ENCODE results near the gene PRM2.

Gene PRM2

DNA sequence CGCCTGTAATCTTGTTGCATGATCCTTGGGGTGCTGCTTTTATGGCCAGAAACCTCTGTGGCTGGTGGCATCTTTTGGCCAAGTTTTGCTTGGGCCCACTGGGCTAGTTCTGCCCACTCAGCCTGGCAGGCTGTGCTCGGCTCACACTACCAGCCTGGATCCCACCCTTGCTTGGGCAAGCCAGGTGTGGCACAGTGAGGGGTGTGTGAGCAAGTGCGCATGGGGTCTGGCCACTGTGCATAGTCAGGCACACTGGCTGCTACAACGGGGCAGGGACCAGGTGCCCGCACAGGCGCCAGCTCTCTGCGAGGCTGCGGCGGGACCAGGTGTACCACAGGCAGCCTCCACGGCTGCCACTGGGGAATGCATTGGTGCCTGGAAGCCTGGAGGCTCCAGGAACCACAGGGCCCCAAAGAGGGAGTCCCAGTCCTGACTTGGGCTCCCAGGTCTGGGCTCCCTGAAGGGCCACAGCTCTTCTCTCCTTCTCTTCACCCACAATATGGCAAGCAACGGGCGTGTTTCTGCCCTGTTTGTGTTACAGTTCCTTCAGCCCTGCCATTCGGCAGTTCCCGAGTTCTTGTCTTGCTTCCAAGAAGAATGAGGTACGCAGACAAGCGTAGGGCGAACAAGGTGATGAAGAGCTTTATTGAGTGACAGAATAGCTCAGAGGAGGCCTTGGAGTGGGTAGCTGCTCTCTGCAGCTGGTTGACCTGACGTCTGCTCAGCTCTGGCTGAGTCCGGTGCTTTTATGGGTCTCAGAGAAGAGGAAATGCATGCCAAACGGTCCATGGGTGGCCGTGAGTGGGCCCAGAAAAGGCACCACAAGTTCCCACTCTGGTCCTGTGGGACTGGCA is 31.6 kb upstream of the PRM2 start:
- ATAC-seq = no peak
- no peak for TF ChIP-seq SNAI2 (CRISPR knock-in tag; IDR thresholded peaks at IDR 0.05)
- no peak for TF ChIP-seq CSDC2 (CRISPR knock-in tag; IDR thresholded peaks at IDR 0.05)
- no peak for TF ChIP-seq ZNF70 (CRISPR knock-in tag; IDR thresholded peaks at IDR 0.05)
- no peak for TF ChIP-seq ESRRG (CRISPR knock-in tag; IDR thresholded peaks at IDR 0.05)
- TF ChIP-seq, protein P1, sequence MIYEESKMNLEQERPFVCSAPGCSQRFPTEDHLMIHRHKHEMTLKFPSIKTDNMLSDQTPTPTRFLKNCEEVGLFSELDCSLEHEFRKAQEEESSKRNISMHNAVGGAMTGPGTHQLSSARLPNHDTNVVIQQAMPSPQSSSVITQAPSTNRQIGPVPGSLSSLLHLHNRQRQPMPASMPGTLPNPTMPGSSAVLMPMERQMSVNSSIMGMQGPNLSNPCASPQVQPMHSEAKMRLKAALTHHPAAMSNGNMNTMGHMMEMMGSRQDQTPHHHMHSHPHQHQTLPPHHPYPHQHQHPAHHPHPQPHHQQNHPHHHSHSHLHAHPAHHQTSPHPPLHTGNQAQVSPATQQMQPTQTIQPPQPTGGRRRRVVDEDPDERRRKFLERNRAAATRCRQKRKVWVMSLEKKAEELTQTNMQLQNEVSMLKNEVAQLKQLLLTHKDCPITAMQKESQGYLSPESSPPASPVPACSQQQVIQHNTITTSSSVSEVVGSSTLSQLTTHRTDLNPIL (CRISPR knock-in tag; IDR thresholded peaks at IDR 0.05; ENCODE audit: low read depth) = no peak
- TF ChIP-seq ZNF8 (CRISPR knock-in tag; IDR thresholded peaks at IDR 0.05) = no peak
- TF ChIP-seq OSR1 (CRISPR knock-in tag; IDR thresholded peaks at IDR 0.05) = no peak
- no peak for TF ChIP-seq PPARA (CRISPR knock-in tag; IDR thresholded peaks at IDR 0.05; ENCODE audit: borderline replicate concordance)
- TF ChIP-seq, protein P2, sequence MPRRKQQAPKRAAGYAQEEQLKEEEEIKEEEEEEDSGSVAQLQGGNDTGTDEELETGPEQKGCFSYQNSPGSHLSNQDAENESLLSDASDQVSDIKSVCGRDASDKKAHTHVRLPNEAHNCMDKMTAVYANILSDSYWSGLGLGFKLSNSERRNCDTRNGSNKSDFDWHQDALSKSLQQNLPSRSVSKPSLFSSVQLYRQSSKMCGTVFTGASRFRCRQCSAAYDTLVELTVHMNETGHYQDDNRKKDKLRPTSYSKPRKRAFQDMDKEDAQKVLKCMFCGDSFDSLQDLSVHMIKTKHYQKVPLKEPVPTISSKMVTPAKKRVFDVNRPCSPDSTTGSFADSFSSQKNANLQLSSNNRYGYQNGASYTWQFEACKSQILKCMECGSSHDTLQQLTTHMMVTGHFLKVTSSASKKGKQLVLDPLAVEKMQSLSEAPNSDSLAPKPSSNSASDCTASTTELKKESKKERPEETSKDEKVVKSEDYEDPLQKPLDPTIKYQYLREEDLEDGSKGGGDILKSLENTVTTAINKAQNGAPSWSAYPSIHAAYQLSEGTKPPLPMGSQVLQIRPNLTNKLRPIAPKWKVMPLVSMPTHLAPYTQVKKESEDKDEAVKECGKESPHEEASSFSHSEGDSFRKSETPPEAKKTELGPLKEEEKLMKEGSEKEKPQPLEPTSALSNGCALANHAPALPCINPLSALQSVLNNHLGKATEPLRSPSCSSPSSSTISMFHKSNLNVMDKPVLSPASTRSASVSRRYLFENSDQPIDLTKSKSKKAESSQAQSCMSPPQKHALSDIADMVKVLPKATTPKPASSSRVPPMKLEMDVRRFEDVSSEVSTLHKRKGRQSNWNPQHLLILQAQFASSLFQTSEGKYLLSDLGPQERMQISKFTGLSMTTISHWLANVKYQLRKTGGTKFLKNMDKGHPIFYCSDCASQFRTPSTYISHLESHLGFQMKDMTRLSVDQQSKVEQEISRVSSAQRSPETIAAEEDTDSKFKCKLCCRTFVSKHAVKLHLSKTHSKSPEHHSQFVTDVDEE (CRISPR knock-in tag; IDR thresholded peaks at IDR 0.05) = no peak
- TF ChIP-seq, protein P3, sequence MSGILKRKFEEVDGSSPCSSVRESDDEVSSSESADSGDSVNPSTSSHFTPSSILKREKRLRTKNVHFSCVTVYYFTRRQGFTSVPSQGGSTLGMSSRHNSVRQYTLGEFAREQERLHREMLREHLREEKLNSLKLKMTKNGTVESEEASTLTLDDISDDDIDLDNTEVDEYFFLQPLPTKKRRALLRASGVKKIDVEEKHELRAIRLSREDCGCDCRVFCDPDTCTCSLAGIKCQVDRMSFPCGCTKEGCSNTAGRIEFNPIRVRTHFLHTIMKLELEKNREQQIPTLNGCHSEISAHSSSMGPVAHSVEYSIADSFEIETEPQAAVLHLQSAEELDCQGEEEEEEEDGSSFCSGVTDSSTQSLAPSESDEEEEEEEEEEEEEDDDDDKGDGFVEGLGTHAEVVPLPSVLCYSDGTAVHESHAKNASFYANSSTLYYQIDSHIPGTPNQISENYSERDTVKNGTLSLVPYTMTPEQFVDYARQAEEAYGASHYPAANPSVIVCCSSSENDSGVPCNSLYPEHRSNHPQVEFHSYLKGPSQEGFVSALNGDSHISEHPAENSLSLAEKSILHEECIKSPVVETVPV (CRISPR knock-in tag; IDR thresholded peaks at IDR 0.05) = no peak
- TF ChIP-seq ARNTL (CRISPR knock-in tag; IDR thresholded peaks at IDR 0.05; ENCODE audit: borderline replicate concordance, low read depth) = no peak
- TF ChIP-seq ZFP3 (CRISPR knock-in tag; IDR thresholded peaks at IDR 0.05) = no peak
- TF ChIP-seq ZC3H10 (CRISPR knock-in tag; IDR thresholded peaks at IDR 0.05) = no peak
- TF ChIP-seq POU6F1 (CRISPR knock-in tag; IDR thresholded peaks at IDR 0.05; ENCODE audit: borderline replicate concordance, low read depth) = no peak
- no peak for TF ChIP-seq ISL1 (CRISPR knock-in tag; IDR thresholded peaks at IDR 0.05)
- TF ChIP-seq TCF4 (CRISPR knock-in tag; IDR thresholded peaks at IDR 0.05; ENCODE audit: borderline replicate concordance) = no peak
- TF ChIP-seq TOX (CRISPR knock-in tag; IDR thresholded peaks at IDR 0.05; ENCODE audit: borderline replicate concordance) = no peak
- TF ChIP-seq RARB (CRISPR knock-in tag; IDR thresholded peaks at IDR 0.05) = no peak
- no peak for TF ChIP-seq ZFP30 (CRISPR knock-in tag; IDR thresholded peaks at IDR 0.05)

DNA sequence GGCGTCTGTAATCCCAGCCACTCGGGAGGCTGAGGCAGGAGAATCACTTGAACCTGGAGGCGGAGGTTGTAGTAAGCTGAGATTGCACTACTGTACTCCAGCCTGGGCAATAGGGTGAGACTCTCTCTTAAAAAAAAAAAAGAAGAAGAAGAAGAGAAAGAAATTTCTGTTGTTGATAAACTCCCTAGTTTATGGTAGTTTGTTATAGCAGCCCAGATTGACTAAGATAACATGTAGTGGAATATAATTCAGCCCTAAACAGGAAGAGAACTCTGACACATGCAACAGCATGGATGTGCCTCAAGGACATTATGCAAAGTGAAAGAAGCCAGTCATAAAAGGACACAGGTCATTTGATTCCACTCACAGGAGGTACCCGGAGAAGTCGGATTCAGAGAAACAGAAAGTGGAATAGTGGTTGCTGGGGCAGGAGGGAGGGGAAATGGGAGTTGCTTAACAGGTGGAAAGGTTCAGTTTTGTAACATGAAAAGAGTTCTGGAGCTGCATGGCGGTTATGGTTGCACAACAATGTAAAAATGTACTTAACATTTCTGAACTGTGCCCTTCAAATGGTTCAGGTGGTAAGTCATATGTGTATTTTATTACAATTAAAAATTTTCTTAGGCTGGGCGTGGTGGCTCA is 30.8 kb upstream of the PRM2 start:
- no peak for TF ChIP-seq PATZ1 (CRISPR knock-in tag; IDR thresholded peaks at IDR 0.05; ENCODE audit: borderline replicate concordance)
- ATAC-seq = no peak

DNA sequence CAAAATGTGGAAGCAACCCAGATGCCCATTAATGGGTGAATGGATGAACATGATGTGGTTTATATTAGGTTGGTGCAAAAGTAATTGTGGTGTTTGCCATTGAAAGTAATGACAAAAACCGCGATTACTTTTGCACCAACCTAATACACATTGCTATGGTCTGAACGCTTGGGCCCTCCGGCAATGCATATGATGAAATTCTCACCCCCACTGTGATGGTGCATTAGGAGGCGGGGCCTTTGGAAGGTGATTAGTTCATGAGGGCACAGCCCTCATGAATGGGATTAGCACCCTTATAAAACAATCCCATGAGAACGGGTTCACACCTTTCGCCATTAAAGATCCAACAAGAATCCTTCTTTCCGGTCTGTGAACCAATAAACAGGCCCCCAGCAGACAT is 30.1 kb upstream of the PRM2 start:
- no peak for ATAC-seq
- TF ChIP-seq PPARA (CRISPR knock-in tag; IDR thresholded peaks at IDR 0.05; ENCODE audit: borderline replicate concordance) (no peak), SNAI2 (CRISPR knock-in tag; IDR thresholded peaks at IDR 0.05) (no peak)

Measured in SK-N-SH treated with all-trans-retinoic acid at 6 μM for 48 hours (cell line).